Large intestine (tissue), 3 donors: ENCODE results near the gene FNBP1L. TPM values are rescaled to one million over a fixed set of nuclear protein-coding genes. Genes with fewer than 3 reads are reported as not detected.
A peak's percentile ranks its signal among the peaks of the same experiment; 100 is the strongest.
"Not testable (repeated sequence)": the region's sequence is repeated elsewhere in the genome, so short reads cannot be mapped to it uniquely, and the experiment has no call there.

Experiments used
- DNase-seq, 2 donors: peaks; one replicate each; pipeline versions ENCODE4 v3.0.0 to v3.0.0-alpha.2; 2013
- H3K27ac ChIP-seq: one replicate; pipeline ENCODE4 v1.5.1; 2013; ENCODE audit warnings: low read length
- H3K27me3 ChIP-seq: 2 replicates; pipeline ENCODE4 v1.6.1; 2013; ENCODE audit warnings: low read length; ENCODE audit not compliant: control insufficient read depth, insufficient read depth
- H3K36me3 ChIP-seq: 2 replicates; pipeline ENCODE4 v1.6.1; 2013; ENCODE audit warnings: low read length; ENCODE audit not compliant: control insufficient read depth, insufficient read depth
- H3K4me1 ChIP-seq: one replicate; pipeline ENCODE4 v1.6.1; 2013; ENCODE audit warnings: low read length; ENCODE audit not compliant: control insufficient read depth, insufficient read depth
- H3K4me3 ChIP-seq: one replicate; pipeline ENCODE4 v1.5.1; 2013; ENCODE audit warnings: low read length
- H3K9me3 ChIP-seq: one replicate; pipeline ENCODE4 v1.6.1; 2013; ENCODE audit warnings: mild to moderate bottlenecking, low read depth, low read length, moderate library complexity; ENCODE audit not compliant: control insufficient read depth
- WGBS: methylation state at CpG from one replicate; pipeline ENCODE4 v1.1.5; 2013; ENCODE audit warnings: low lambda C conversion rate; ENCODE audit not compliant: insufficient coverage; 5-methylcytosine and 5-hydroxymethylcytosine counted together
- polyA plus RNA-seq: library from polyadenylated mRNA; unstranded; fragments of 120-200 nt; gene quantifications from one replicate; pipeline ENCODE4 v1.2.1, GENCODE V29; 2013

FNBP1L gene
- polyA plus RNA-seq, 1 donor: 79.5 TPM

- H3K36me3 ChIP-seq: peaks cover 14% of the 10 kb centered on the region
- DNase-seq: no peak
- no peak overlapping the region for H3K27ac ChIP-seq
- 100% methylated on average over 1 of the region's 1 CpG for WGBS
- no peaks in the 10 kb centered on the region for H3K27me3 ChIP-seq
- H3K4me1 ChIP-seq: peaks cover 6% of the 10 kb centered on the region
- no peaks in the 10 kb centered on the region for H3K9me3 ChIP-seq
- H3K4me3 ChIP-seq: no peak overlapping the region
These were observed 94.5 kb downstream of the FNBP1L start for GRCh38 chr1:93542398-93542797.

GRCh38 chr1:93546162-93546863, 98.4 kb downstream of the FNBP1L start:
- Histone ChIP-seq H3K4me3 (no peak overlapping the region), H3K27me3 (no peaks in the 10 kb centered on the region), H3K27ac (no peak overlapping the region), H3K4me1 (peaks cover 6% of the 10 kb centered on the region), H3K36me3 (peaks cover 43% of the 10 kb centered on the region), H3K9me3 (no peaks in the 10 kb centered on the region)
- peak in 1 of 2 donors; percentile 33 for DNase-seq
- 39% methylated on average over 2 of the region's 3 CpGs for WGBS

- no peak for DNase-seq
- WGBS: no CpG with 5 or more reads among the region's 1 CpG
- H3K27me3 ChIP-seq: no peaks in the 10 kb centered on the region
- peaks cover 12% of the 10 kb centered on the region for H3K4me1 ChIP-seq
- H3K27ac ChIP-seq: no peak overlapping the region
- no peaks in the 10 kb centered on the region for H3K9me3 ChIP-seq
- H3K4me3 ChIP-seq: no peak overlapping the region
- H3K36me3 ChIP-seq: peaks cover 48% of the 10 kb centered on the region
These were observed 101.2 kb downstream of the FNBP1L start for GRCh38 chr1:93549131-93549530.

- Histone ChIP-seq H3K4me3 (no peak overlapping the region), H3K9me3 (no peaks in the 10 kb centered on the region), H3K27ac (no peak overlapping the region), H3K4me1 (peaks cover 15% of the 10 kb centered on the region), H3K36me3 (peaks cover 48% of the 10 kb centered on the region), H3K27me3 (no peaks in the 10 kb centered on the region)
- no peak for DNase-seq
- WGBS: 83% methylated on average over 1 of the region's 4 CpGs
These were observed 101.9 kb downstream of the FNBP1L start for GRCh38 chr1:93549811-93550210.

- no peak overlapping the region for H3K4me3 ChIP-seq
- H3K4me1 ChIP-seq: peaks cover 9% of the 10 kb centered on the region
- no peak overlapping the region for H3K27ac ChIP-seq
- no peaks in the 10 kb centered on the region for H3K9me3 ChIP-seq
- peaks cover 39% of the 10 kb centered on the region for H3K36me3 ChIP-seq
- no peaks in the 10 kb centered on the region for H3K27me3 ChIP-seq
- DNase-seq: peak in 1 of 2 donors; percentile 36
- WGBS: 30% methylated on average over 3 of the region's 9 CpGs
These were observed 105.0 kb downstream of the FNBP1L start for GRCh38 chr1:93552741-93553455.

- not testable (repeated sequence) for H3K27ac ChIP-seq, H3K9me3 ChIP-seq, H3K4me1 ChIP-seq, H3K27me3 ChIP-seq, H3K4me3 ChIP-seq
- 40% methylated on average over 1 of the region's 4 CpGs for WGBS
- peaks cover 34% of the 10 kb centered on the region for H3K36me3 ChIP-seq
- DNase-seq: peak; percentile 52 to 79
These were observed 106.1 kb downstream of the FNBP1L start for GRCh38 chr1:93553886-93554490.

GRCh38 chr1:93554883-93555872, 107.3 kb downstream of the FNBP1L start:
- Histone ChIP-seq H3K27me3 (no peaks in the 10 kb centered on the region), H3K4me1 (peaks cover 9% of the 10 kb centered on the region), H3K36me3 (peaks cover 29% of the 10 kb centered on the region), H3K4me3 (no peak overlapping the region), H3K27ac (no peak overlapping the region), H3K9me3 (no peaks in the 10 kb centered on the region)
- WGBS: 74% methylated on average over 3 of the region's 7 CpGs
- DNase-seq: no peak

- WGBS: no CpG with 5 or more reads among the region's 2 CpGs
- H3K36me3 ChIP-seq: peaks cover 25% of the 10 kb centered on the region
- H3K27me3 ChIP-seq: no peaks in the 10 kb centered on the region
- peak in 1 of 2 donors; percentile 17 for DNase-seq
- peaks cover 9% of the 10 kb centered on the region for H3K4me1 ChIP-seq
- H3K9me3 ChIP-seq: no peaks in the 10 kb centered on the region
- no peak overlapping the region for H3K4me3 ChIP-seq
- no peak overlapping the region for H3K27ac ChIP-seq
These were observed 108.4 kb downstream of the FNBP1L start for GRCh38 chr1:93556291-93556690.

- no peak for DNase-seq
- WGBS: 100% methylated on average over 1 of the region's 2 CpGs
These were observed 111.1 kb downstream of the FNBP1L start for GRCh38 chr1:93559045-93559444.

GRCh38 chr1:93559695-93560094, 111.8 kb downstream of the FNBP1L start:
- Histone ChIP-seq H3K27ac (no peak overlapping the region), H3K4me1 (no peaks in the 10 kb centered on the region), H3K9me3 (no peaks in the 10 kb centered on the region), H3K4me3 (no peak overlapping the region), H3K27me3 (no peaks in the 10 kb centered on the region), H3K36me3 (peaks cover 21% of the 10 kb centered on the region)
- DNase-seq: no peak

More at GRCh38 chr1:93559045-93559444, 111.1 kb downstream of the FNBP1L start:
- no peak overlapping the region for H3K27ac ChIP-seq
- H3K4me1 ChIP-seq: peaks cover 3% of the 10 kb centered on the region
- no peaks in the 10 kb centered on the region for H3K27me3 ChIP-seq
- no peak overlapping the region for H3K4me3 ChIP-seq
- H3K36me3 ChIP-seq: peaks cover 21% of the 10 kb centered on the region
- no peaks in the 10 kb centered on the region for H3K9me3 ChIP-seq
